GM10266 (cell line): ENCODE results near the gene SLC38A2.

Experiments
- DNase-seq: peaks from one replicate; pipeline ENCODE4 v3.0.0; 2012; ENCODE audit errors: extremely low spot score
- CTCF ChIP-seq: IDR thresholded peaks from 2 replicates; pipeline ENCODE4 v1.5.1; 2012; ENCODE audit warnings: mild to moderate bottlenecking, low read depth; ENCODE audit not compliant: control insufficient read depth, insufficient read depth; ENCODE audit errors: missing control alignments

The SLC38A2 gene

GRCh38 chr12:46364300-46364696 lies 8.3 kb downstream of the SLC38A2 start:
- DNase-seq = no peak

GRCh38 chr12:46363582-46364299 lies 8.8 kb downstream of the SLC38A2 start:
- no peak for DNase-seq
- no peak for TF ChIP-seq CTCF

More at GRCh38 chr12:46364300-46364696, 8.3 kb downstream of the SLC38A2 start:
- TF ChIP-seq CTCF = no peak

GRCh38 chr12:46362895-46363581 lies 9.5 kb downstream of the SLC38A2 start:
- no peak for TF ChIP-seq CTCF
- DNase-seq = no peak

GRCh38 chr12:46361667-46362034 lies 10.9 kb downstream of the SLC38A2 start:
- no peak for DNase-seq
- no peak for TF ChIP-seq CTCF

- no peak for DNase-seq
- no peak for TF ChIP-seq CTCF
Observed at GRCh38 chr12:46360908-46361666, 11.5 kb downstream of the SLC38A2 start.

- DNase-seq = no peak
- no peak for TF ChIP-seq CTCF
Observed at GRCh38 chr12:46360370-46360769, 12.2 kb downstream of the SLC38A2 start.

GRCh38 chr12:46359667-46360280 lies 12.8 kb downstream of the SLC38A2 start:
- TF ChIP-seq CTCF = no peak
- DNase-seq = no peak
